Caki2 (cell line): Measurements from ENCODE around the gene TJAP1. TPM values are rescaled to one million over a fixed set of nuclear protein-coding genes. Genes with fewer than 3 reads are reported as not detected.
A peak's percentile ranks its signal among the peaks of the same experiment; 100 is the strongest.

Experiments
- DNase-seq: peaks from one replicate; pipeline ENCODE4 v3.0.0-alpha.2; 2015; ENCODE audit warnings: low read depth
- in situ Hi-C: cut with HindIII; loops from 2 replicates; pipeline ENCODE4 v1.10.0; 2016; ENCODE audit warnings: low sequenced_read_pairs, low pct_unique_long_range_greater_than_20kb, mixed read lengths
- total RNA-seq: library from RNA; depleted of rRNA; stranded (reverse); fragments of >200 nt; shearing (Covaris generic); gene quantifications from 2 replicates; pipeline ENCODE4 v1.2.3, GENCODE V29; 2014; ENCODE audit warnings: low replicate concordance

Gene TJAP1
- total RNA-seq, 1 experiment from 2014 or later = 20.2 TPM

DNA sequence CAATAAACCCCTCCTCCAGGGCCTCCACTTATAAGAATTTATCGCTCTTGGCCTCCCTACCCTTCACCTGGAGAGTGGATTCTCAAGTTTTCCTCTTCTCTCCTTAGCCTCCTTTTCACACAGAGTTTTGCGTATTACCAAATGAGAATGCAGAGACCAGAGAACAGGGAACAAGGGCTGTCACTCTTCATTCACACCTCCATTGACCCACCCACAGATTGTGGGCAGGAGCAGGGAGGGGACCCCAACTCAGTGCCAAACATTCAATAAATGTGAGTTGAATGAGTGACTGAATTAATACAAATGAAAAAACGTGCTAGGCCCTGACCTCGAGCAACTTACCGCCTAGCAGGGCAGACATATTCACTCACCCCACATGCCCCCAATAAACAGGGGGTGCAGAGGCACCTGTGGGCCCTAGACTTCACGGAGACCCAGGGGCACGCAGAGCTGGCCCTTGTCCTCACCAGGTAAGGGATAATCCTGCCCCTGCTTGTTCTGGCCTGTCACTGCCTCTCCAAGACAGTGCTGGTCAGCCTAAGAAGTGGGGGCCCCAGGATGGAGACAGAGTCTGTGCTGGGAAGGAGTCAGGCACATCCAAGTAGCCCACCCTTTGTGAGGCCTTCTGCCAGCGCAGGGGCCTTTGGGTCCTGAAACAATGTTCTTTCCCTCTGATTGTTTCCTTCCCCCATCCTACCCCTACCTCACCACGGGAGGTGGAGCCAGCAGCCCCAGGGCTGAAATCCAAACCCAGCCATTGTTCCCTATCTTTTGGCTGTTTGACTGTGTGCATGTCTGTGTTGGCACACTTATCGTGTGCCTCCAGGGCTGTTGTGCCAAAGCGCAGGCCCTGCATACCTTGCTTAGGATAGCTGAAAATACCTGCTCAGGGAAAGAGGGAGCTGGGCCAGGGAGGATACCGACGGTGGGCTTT is 8.4 kb upstream of the TJAP1 start:
- no peak for DNase-seq
- in situ Hi-C loops = no loop called here

DNA sequence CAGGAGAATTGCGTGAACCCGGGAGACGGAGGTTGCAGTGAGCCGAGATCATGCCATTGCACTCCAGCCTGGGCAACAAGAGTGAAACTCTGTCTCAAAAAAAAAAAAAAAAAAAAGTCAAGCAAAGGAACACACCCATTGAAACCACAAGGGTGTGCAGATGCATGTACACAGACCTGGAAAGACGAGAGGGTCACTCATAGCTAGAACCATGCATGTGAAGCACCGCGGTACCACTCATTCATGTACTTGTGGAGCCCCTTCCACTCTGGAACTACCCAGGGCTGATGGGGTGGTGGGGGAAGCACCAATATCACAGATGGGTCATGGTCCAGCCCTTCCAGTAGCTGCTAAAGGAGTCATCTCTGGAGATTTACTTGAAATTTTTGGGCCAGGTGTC is 7.4 kb upstream of the TJAP1 start:
- in situ Hi-C loops = no loop called here
- DNase-seq = no peak

DNA sequence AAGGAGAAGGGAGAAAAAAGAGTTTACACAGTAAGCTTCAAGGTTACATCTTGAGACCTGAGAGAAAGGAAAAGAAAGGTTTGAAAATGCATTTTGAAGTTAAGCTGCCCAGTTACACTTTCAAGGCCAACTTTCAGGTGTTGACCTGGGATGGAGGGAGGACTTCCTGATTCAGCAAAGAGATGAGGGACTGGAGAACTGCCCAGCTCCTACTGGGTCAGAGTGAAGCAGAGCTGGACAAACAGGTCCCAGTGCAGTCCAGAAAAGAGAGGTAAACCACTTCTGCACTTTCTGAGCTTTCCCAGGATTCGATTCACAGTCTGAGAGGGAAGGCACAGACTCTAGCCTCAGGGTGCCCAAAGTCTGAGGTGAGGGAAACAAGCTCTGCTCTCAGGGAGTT is 6.0 kb upstream of the TJAP1 start:
- in situ Hi-C loops = no loop called here
- no peak for DNase-seq

DNA sequence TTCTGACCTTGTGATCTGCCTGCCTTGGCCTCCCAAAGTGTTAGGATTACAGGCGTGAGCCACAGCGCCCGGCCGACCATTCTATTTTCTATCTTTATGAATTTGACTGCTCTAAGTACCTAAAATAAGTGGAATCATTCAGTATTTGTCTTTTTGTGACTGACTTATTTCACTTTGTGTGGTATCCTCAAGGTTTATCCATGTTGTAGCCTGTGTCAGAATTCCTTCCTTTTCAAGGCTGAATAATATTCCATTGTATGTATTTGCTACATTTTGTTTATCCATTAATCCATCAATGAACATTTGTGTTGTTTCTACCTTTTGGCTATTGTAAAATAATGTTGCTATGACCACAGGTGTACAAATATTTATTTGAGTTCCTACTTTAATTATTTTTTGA is 4.9 kb upstream of the TJAP1 start:
- DNase-seq = no peak
- in situ Hi-C loops = no loop called here

DNA sequence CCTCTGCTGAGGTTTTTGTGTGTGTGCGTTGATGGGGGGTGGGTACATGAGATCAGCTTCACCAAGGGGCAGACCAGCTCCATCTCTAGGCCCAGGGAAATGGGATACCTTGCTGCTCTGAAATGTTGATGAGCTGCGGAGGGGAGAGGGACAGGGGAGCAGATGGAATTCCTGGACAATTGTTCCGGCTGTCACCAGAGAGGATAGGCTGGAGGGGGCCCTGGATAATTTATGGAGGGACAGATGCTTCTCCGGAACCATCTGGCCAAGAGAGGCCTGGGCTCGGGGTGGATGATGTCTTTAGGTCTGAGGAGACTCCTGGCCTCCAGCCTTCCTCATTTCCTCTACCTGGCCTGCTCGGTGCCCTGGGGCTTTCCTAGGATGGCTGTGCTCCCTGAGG is 1.9 kb upstream of the TJAP1 start:
- DNase-seq = no peak
- in situ Hi-C loops = no loop called here

DNA sequence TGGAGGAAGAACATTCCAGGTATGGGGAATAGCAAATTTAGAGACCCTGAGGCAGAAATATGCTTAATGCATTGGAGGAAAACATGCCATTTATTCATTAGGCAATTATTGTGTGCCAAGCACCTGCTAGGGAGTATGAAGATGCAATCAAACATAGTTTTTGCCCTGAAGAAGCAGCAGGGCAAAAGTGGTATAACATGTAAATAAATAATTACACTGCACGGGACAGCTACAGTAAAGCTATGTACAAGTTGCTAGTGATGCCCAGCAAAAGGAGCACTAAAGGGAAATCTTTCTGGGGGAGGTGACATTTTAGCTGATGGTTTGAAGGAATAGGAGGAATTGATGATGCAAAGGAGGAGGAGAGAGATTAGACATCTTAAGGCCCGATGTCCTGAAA is 624 bp upstream of the TJAP1 start:
- DNase-seq = no peak
- in situ Hi-C loops = no loop called here

DNA sequence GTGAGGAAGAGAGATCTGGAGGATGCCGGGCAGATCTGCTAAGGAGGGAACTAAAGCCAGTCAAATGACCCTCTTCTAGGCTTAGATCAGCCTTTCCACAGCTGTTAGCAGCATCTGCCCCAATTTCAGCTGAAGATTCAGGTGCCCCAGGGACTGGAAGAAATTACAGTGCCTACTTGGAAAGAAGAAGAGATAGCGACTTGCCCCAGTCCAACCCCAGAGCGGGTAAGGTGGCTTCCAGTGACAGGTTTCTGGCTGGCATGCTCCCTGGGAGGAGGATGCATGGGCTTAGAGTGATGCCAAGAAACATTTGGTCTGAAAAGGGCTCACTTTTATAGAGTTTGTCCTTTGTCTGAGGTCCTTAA is 620 bp downstream of the TJAP1 start:
- DNase-seq = no peak
- in situ Hi-C loops = no loop called here

DNA sequence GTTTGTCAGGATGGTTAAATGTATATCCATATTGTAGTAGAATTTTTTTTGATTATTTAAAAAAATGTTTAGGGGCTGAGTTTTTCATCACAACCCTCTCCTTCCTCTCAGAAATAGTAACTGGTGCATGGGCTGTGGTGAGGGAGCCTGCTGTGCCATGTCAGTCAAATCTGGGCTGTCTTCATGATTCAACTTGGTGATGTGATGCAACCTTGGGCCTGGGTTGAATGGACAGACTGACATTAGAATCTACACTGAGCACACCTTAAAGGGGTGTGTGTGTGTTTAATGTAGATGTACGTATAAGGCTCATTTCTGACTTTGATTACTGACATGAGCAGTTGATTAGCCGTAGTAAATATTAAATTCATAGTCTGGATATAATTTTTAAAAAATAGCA is 3.7 kb downstream of the TJAP1 start:
- in situ Hi-C loops = no loop called here
- no peak for DNase-seq

DNA sequence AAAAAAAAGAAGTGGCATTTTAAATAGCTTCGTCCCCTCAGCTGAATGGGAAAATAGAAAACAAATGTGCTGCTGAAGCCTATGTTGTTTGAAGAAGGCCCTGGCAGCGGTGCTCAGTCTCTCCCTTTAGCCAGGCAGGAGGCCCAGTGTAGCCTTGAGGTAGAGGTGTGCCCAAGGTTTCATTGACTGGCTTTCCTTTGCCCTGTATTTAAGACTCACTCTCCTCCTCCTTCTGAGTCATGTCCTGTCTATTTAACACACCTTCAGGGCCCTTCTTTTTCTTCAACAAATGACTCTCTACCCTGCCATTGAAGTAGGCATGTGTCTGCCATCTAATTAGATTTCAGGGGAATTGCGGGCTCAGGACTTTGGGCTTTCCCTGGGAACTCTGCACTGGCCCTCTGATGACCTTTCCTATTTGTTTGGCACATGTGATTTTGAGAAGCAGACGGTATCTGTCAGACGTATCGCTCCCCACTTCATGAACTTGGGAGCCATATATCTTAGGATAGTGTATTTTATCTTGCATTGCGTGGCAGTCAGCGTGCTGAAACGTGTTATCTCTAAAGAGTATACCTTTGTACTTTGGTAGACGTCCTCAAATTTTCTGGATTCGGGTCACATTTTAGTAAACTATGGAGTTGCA is 4.3 kb downstream of the TJAP1 start:
- DNase-seq = peak; percentile 35

DNA sequence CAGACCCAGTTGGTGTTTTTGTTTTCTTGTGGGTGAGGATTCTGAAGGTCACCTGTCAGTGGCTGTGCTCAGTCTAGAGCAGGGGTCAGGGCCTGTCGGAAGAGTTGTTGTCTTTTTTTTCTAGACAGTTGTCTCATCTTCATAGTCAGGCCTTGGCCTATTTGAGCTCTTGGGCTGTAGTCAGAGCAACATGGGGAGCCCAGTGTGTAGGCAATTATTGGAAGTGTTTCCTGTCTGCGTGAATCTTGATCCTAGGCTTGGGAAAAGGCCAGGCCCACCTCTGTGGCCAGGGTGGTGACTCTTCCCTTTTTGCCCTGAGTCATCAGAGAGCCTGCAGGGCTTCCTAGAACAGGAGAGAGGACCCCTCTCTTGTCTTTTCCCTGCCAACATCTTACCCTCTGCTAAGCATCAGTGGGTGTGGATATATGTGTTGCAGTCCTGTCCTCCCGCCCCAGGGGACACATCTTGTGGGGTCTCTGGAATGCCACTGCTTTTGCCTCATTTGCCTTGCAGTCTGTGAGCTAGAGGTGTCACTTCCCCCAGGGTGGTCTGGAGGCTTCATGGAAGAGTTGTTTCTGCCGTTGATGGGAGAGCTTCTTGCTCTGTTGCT is 11.4 kb downstream of the TJAP1 start:
- no peak for DNase-seq
- in situ Hi-C loops = no loop called here

More for the DNA sequence above, 4.3 kb downstream of the TJAP1 start:
- in situ Hi-C loops = no loop called here

DNA sequence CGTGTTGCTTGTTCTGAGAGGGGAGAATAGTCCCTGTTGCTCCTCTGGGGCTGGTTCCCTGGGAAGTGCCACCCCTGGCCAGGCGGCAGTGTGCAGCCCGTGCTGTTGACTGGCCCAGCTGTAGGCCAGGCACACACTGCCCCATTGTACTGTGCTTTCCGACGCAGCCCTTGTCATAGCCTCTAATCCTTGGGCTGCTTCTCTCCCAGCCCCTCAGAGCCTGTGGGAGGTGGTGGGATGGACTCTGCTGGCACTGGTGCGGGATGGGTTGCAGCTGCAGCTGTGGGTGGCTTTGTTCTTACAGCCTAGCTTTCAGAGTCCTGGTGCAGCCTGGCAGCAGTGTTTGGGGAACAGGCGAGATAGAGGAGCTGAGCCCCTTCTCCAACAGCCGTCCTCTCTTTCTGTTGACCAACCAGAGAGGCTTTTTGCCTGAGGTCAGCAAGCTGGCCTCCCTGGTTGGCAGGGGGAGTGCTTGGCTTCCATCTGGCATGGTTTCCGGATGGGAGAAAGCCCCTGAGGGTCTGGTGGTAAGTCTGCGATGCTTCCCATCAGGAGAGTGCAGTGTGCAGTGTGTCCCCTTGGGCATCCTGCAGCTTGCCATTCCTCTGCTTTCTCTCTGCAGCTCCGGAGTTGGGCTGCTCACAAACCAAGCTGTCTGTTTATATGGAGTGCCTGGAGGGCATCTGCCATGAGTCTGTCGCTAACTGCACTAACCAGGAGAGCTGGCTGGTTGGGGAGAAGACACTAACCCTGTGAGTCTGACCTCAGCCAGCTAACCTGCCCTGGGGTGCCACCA is 12.1 kb downstream of the TJAP1 start:
- in situ Hi-C loops = no loop called here
- DNase-seq = no peak

DNA sequence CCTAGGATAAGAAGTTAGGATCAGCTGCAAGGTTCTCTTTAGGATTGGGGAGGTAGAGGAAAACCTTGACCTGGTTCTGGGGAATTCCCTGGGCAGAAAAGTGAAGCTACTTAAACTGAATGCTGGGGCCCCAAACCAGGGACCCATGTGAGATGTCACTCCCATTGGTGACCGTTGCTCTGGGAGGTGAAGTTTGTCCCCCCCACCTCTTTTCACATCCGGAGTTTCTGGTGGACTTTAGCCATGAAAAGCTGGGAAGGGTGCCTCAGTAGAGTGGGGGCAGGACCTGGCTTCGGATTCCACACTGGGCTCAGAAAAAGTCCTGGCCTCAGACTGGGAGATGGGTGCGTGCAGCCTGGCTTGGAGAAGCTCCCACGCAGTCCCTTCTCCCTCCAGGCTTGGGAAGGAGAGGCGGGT is 13.2 kb downstream of the TJAP1 start:
- in situ Hi-C loops = no loop called here
- no peak for DNase-seq

DNA sequence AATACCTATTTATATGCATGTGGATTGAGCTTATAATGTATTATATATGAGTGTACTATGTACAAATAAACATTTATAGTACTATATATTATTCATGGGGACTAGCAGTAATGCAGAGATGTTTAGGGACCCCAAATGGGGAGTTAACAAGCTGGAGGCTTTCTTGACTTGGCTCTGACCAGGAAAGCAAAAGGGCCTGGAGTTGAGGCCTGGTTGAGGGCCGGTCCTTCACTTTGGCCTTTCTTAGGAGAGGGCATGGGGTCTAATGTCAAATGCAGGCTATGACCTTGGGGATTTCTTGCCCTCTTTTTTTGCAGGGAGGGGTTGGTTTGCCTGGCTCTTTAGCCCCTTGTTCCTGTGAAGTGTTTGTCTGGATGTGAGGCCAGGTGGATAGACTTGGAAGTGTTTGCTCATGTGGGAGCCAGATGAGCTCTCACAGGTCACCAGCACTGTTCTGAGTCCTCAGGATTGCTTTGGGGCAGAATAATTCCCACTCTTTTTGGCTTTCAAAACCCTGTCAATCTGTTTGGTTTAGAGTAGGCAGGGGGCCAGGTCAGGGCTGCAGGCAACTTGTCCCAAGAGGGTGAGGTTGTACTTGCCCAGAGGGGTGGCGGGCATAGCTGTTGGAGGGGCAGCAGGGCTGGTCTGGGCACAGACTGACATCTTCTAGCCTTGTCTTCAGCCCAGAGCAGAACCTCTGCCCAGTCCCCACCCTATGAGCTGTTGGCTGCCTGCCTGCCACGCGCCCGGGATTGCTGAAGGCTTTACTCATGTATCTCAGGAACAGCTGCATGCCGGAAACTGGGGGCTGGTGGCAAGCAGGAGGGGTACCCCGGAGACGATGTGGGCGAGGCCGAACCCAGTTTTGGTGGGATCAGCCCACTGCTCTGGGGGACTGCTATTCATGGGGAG is 14.6 kb downstream of the TJAP1 start:
- DNase-seq = no peak
- in situ Hi-C loops = no loop called here

DNA sequence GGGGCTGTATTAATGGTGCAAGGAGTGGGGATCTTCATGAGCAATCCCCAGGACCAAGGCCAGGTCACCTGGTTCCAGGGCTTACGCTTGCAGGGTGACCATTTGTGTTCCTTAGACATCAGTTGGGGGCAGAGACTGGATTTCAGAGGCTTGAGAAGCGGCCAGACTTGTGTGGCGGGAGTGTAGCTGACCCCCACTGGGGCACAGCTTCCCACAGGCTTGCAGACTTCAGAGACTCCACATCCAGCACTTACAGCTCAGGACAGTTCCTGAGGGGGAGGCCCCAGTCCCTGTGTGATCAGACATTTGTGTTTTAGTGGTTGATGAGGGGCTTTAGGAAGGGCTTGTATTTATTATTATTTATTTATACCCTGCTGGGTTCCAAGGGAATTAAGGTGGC is 15.3 kb downstream of the TJAP1 start:
- DNase-seq = no peak
- in situ Hi-C loops = no loop called here

DNA sequence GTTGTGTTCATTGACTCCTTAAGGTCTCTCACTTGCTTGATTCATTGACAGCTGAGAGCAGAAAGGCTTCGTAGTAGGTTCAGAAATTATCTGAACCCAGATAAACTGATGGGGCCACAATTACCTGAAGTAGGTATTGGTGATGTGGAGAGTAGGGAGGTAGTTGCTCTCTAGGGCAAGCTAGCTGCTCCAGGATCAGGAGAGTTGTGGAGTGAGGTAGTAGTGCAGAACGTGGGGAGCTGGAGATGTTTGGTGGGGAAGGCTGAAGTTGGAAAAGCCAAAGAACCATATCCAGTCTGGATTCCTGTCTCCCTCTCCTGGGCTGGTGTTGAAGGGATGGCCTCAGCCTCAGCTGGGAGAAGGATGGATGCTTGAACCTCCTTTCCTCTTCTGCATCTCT is 15.9 kb downstream of the TJAP1 start:
- no peak for DNase-seq
- in situ Hi-C loops = no loop called here

DNA sequence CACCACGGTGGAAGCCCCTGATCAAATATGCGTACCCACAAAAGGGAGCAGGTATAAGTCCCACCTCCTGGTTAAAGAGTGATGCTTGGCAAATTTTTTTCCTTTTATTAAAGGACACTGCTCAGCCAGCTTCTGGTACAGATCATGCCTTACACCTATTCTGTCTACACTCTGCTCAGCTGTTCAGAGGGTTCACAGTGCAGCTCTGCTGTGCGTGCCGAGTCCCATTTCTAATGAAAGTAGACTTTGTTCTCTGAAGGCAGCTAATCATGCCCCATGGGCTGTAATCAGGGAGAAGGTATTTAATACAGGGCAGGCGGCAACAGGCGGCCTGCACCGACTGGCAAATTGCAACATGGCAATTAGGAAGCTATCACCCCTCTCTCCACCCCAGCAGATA is 16.5 kb downstream of the TJAP1 start:
- in situ Hi-C loops = no loop called here
- DNase-seq = no peak

DNA sequence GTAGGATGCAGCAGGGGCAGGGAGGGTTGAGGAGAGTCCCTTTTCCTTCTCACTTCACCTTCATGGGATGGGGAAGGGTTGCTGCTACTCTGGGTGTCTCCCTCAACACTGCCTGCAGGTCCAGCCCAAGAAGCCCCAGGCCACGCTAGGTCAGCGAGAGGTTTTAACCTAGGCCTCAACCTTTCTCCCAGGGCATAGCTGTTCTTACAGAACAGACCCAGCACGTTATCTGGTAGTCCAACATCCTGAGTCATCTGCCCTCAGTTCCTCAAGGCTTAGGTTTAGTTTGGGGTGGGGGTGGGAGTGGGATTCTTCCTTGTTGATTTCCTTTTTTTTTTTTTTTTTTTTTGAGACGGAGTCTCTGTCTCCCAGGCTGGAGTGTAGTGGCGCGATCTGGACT is 17.0 kb downstream of the TJAP1 start:
- no peak for DNase-seq
- in situ Hi-C loops = no loop called here

DNA sequence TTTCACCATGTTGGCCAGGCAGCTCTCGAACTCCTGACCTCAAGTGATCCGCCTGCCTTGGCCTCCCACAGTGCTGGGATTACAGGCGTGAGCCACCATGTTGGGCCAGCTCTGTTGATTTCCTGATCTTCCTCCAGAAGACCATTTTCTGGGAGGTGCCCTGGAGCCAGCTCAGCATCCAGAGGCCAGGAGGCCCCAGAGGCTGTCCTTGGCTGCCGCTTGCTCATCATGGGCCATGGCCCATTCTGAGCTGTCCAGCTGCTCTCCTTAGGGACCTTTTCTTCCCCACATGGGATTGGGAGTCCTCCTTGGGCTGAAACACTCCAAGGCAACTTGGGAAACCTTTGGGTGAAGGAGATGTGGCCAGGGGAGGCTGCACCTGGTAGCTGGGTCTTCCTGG is 17.4 kb downstream of the TJAP1 start:
- in situ Hi-C loops = no loop called here

More for the DNA sequence above, 17.4 kb downstream of the TJAP1 start:
- no peak for DNase-seq
